ENCODE measurements around the gene DPEP3. TPM values are rescaled to one million over a fixed set of nuclear protein-coding genes. Genes with fewer than 3 reads are reported as not detected.

The DPEP3 gene
- total RNA-seq, 1 donor from 2014 or later: not detected

DNA sequence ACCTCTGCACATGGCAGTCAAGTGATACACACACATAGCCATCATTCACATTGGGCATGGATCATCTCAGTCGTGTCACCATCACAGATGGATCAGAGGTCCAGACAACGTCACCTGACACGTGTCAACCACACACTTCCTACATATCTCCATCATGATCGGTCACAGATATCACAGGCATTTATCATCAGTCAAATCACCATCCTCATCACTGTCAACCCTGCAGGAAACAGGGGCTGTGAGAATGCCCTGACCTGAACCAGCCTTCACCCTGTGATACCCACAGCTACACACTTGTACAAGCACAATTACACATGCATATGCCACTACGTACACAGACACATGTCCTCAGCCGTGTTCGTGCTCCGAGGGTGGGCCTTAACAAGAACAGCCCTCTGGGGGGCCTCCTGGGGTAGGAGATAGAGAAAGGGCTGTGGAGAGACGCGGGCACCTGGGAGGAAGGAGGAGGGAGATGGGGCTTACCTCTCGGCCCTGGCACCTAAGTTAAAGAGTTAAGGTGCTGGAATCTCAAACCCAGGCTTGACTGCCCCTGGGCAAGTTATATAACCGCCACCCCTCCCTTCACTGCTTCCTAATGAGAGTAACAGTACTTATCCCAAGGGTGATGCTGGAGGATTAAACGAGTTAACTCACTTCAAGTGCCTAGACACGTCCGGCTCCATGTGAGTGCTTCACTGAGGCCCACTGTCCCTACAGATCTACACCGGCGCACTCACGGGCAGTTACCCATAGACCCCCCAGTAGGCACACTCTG lies 12.9 kb downstream of the DPEP3 start:
- DNase-seq (ENCODE audit: low spot score): peak; percentile 46

GRCh38 chr16:67966549-67967182 lies 13.6 kb downstream of the DPEP3 start:
- peak; percentile 50 for DNase-seq (ENCODE audit: low spot score)

GRCh38 chr16:67965668-67966548 lies 14.4 kb downstream of the DPEP3 start:
- peak; percentile 44 for DNase-seq (ENCODE audit: low spot score)

GRCh38 chr16:67964477-67965131 lies 15.7 kb downstream of the DPEP3 start:
- no peak for DNase-seq (ENCODE audit: low spot score)

GRCh38 chr16:67963662-67964321 lies 16.5 kb downstream of the DPEP3 start:
- peak; percentile 24 for DNase-seq (ENCODE audit: low spot score)

GRCh38 chr16:67963292-67963661 lies 17.0 kb downstream of the DPEP3 start:
- DNase-seq (ENCODE audit: low spot score): no peak

- DNase-seq (ENCODE audit: low spot score): no peak
These were observed 18.2 kb downstream of the DPEP3 start for GRCh38 chr16:67962135-67962534.

DNA sequence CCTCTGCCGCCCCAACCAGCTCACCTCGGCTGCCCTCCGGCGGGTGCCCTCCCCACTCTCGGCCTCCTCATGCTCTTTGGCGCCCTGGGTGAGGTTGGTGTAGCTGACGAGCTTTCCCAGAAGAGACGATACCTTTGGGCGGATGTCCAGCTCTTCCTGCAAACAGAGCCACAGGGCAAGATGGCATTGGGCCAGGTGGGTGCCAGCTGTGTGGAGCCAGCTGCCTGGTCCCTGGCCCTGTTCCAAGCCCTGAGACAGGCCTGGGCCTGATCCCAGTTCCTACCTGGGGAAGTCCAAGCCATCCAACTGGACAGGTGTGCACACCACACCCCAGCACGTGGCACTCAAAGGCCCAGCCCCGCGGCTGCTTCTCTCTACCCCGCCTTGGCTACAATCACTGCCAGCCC lies 18.7 kb downstream of the DPEP3 start:
- DNase-seq (ENCODE audit: low spot score): no peak

- no peak for DNase-seq (ENCODE audit: low spot score)
These were observed 20.6 kb downstream of the DPEP3 start for GRCh38 chr16:67959536-67960329.

DNA sequence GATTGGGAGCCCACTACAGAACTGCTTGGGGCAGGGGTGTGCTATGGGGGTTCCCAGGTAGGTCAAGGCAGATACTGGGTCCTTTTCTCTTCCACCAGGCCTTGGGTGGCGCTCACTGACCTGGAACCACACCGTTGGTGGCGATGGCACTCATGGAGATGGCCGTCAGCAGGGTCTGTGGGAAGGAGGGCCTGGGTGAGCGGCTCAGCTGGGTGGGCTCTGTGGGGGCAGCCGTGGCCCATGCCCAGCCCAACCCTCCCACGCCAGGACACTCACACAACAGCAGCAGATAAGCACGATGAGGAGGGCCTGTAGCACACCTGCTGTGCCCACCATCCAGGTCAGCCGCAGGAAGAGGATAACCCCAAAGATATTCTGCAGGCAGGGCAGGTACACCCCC lies 22.7 kb downstream of the DPEP3 start:
- no peak for DNase-seq (ENCODE audit: low spot score)

GRCh38 chr16:67954421-67955196 lies 25.7 kb downstream of the DPEP3 start:
- DNase-seq (ENCODE audit: low spot score): no peak

GRCh38 chr16:67953641-67954375 lies 26.5 kb downstream of the DPEP3 start:
- DNase-seq (ENCODE audit: low spot score): no peak

DNA sequence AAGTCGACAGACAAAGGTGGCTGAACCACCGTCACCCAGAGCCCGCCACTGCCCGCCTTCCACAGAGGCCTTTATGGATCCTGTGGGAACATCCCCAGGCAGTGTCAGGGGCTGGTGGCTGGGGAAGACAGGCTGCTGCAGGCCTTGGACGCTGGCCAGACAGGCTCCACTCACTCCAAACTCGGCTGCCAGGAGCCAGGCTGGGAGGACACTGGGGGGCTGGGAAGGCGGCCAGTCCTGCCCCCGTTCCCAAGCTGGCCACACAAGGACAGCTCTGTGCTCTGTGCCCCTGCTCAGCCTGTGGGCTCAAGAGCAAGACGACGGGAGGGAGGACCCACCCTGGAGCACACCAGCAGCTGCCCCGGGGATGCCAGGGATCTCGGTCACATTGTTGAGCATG lies 28.8 kb downstream of the DPEP3 start:
- DNase-seq (ENCODE audit: low spot score): no peak

GRCh38 chr16:67950335-67950843 lies 29.9 kb downstream of the DPEP3 start:
- DNase-seq (ENCODE audit: low spot score): no peak

- no peak for DNase-seq (ENCODE audit: low spot score)
These were observed 30.7 kb downstream of the DPEP3 start for GRCh38 chr16:67949645-67950044.

DNA sequence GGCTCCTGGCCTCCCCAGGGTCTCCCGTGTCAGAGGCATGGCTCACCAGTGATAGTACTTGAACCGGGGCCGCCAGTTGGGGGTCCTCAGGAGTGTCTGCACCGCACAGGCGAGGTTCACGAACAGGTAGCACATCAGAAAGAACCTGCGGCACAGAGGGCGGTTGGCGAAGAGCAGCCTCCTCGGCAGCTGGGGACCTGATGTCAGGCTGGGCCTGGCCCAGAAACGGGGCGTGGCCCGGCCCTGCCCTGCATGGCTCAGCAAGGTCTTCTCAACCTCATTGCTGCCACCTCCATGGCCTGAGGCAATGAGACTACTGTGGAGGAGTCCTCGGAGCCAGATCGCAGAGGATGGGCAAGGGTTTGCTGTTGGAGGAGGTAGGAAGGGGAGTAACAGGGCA lies 32.3 kb downstream of the DPEP3 start:
- DNase-seq (ENCODE audit: low spot score): no peak

- no peak for DNase-seq (ENCODE audit: low spot score)
These were observed 33.2 kb downstream of the DPEP3 start for GRCh38 chr16:67946966-67947558.

- no peak for DNase-seq (ENCODE audit: low spot score)
These were observed 34.1 kb downstream of the DPEP3 start for GRCh38 chr16:67946128-67946569.
